Smooth muscle cell (in vitro differentiated cells): ENCODE measurements around the gene C19orf25. TPM values are rescaled to one million over a fixed set of nuclear protein-coding genes. Genes with fewer than 3 reads are reported as not detected.
"Not testable (repeated sequence)": the region's sequence is repeated elsewhere in the genome, so short reads cannot be mapped to it uniquely, and the experiment has no call there.

Experiments
- DNase-seq: peaks from one replicate; lab custom pipeline; 2025; ENCODE audit not compliant: unreplicated experiment; lab: John Stamatoyannopoulos, UW
- H2AFZ ChIP-seq: fragments of 200-600 bp; sonication (generic); 2 replicates; pipeline ENCODE4 v1.6.0; 2016; ENCODE audit warnings: antibody characterized with exemption, low read depth, mild to moderate bottlenecking
- H3F3A ChIP-seq: fragments of 200-600 bp; sonication (generic); 2 replicates; pipeline ENCODE4 v1.6.0; 2017; ENCODE audit warnings: antibody characterized with exemption, low read depth
- H3K27ac ChIP-seq: fragments of 200-600 bp; sonication (generic); 2 replicates; pipeline ENCODE4 v1.5.1; 2016; ENCODE audit warnings: low read depth, mild to moderate bottlenecking
- H3K27me3 ChIP-seq: fragments of 200-600 bp; sonication (generic); 2 replicates; pipeline ENCODE4 v1.6.1; 2016; ENCODE audit warnings: low read depth, mild to moderate bottlenecking
- H3K36me3 ChIP-seq: fragments of 200-600 bp; sonication (generic); 2 replicates; pipeline ENCODE4 v1.5.1; 2016; ENCODE audit warnings: low read depth
- H3K4me1 ChIP-seq: fragments of 200-600 bp; sonication (generic); 2 replicates; pipeline ENCODE4 v1.5.1; 2016; ENCODE audit warnings: low read depth
- H3K4me2 ChIP-seq: fragments of 200-600 bp; sonication (generic); 2 replicates; pipeline ENCODE4 v1.6.0; 2016; ENCODE audit warnings: mild to moderate bottlenecking
- H3K4me3 ChIP-seq: fragments of 200-600 bp; sonication (generic); 2 replicates; pipeline ENCODE4 v1.5.1; 2016; ENCODE audit warnings: mild to moderate bottlenecking
- H3K79me2 ChIP-seq: fragments of 200-600 bp; sonication (generic); 2 replicates; pipeline ENCODE4 v1.6.0; 2016; ENCODE audit warnings: low read depth, mild to moderate bottlenecking
- H3K9ac ChIP-seq: fragments of 200-600 bp; sonication (generic); 2 replicates; pipeline ENCODE4 v1.6.0; 2016; ENCODE audit warnings: low read depth
- H3K9me3 ChIP-seq: fragments of 200-600 bp; sonication (generic); replicated peaks from 2 replicates; pipeline ENCODE4 v1.5.1; 2016; ENCODE audit warnings: low read depth
- H4K20me1 ChIP-seq: fragments of 200-600 bp; sonication (generic); 2 replicates; pipeline ENCODE4 v1.6.0; 2016; ENCODE audit warnings: low read depth
- CTCF ChIP-seq: fragments of 200-600 bp; sonication (generic); IDR thresholded peaks from 2 replicates; pipeline ENCODE4 v1.5.1; 2017; ENCODE audit warnings: borderline replicate concordance, mild to moderate bottlenecking, antibody characterized with exemption; ENCODE audit not compliant: insufficient read depth, poor library complexity, severe bottlenecking
- WGBS: methylation state at CpG from one replicate; pipeline ENCODE4 v1.1.7; 2016; ENCODE audit warnings: low lambda C conversion rate; 5-methylcytosine and 5-hydroxymethylcytosine counted together
- polyA plus RNA-seq: library from polyadenylated mRNA; unstranded; fragments of >200 nt; fragmentation: Nextera tagmentation; extraction: Ambion mirVana; gene quantifications from 2 replicates; pipeline ENCODE4 v1.2.1, GENCODE V29; 2016
- total RNA-seq: library from RNA; depleted of rRNA; stranded (reverse); fragments of >200 nt; gene quantifications from 2 replicates; pipeline ENCODE4 v1.2.3, GENCODE V29; 2014

The C19orf25 gene
- total and polyA plus RNA-seq, 2 experiments from 2014 or later: 15.2 to 27.9 TPM

- H3K9ac ChIP-seq: no peak overlapping the region
- H3K27me3 ChIP-seq: peaks cover 36% of the 10 kb centered on the region
- H3K36me3 ChIP-seq: no peaks in the 10 kb centered on the region
- no peak for DNase-seq
- no peak overlapping the region for H3K4me3 ChIP-seq
- H3K4me2 ChIP-seq: no peak overlapping the region
- 87% methylated on average over 14 of the region's 14 CpGs for WGBS
- TF ChIP-seq CTCF: no peak
- no peak overlapping the region for H2AFZ ChIP-seq
- H3F3A ChIP-seq: no peaks in the 10 kb centered on the region
- H3K79me2 ChIP-seq: no peaks in the 10 kb centered on the region
- H4K20me1 ChIP-seq: no peaks in the 10 kb centered on the region
- no peaks in the 10 kb centered on the region for H3K9me3 ChIP-seq
- no peaks in the 10 kb centered on the region for H3K4me1 ChIP-seq
- H3K27ac ChIP-seq: no peak overlapping the region
These were observed 42.6 kb upstream of the C19orf25 start for GRCh38 chr19:1521636-1522035.

DNA sequence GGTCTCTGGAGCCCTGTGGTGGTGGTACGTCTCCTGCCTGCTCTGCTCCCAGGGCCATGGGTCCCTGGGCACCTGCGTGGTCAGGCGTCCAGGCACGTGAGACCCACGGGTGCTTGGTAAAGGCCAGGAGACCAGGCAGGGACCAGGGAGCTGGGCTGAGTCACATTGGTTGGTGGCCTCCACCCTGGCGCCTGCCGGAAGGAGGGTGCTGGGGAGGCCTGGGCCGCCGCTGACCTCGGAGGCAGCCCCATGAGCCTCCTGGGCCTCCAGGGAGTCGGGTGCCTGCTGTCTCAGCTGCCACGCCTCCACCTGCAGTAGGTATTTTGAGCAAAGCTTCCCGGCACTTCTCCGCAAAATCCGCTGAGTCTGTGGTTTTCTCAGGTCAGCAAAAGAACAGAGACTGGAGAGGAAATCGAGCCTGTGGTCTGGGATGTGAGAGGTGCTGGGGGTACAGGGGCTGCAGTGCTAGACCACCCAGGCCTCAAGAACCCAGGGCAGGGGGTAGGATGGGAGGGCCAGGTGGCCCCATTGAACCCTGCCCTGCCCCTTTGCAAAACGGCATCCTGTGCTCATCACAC is 41.3 kb upstream of the C19orf25 start:
- DNase-seq: no peak
- Histone ChIP-seq H3K4me1 (no peaks in the 10 kb centered on the region), H3K27ac (no peak overlapping the region), H3K4me2 (no peak overlapping the region), H3K9me3 (no peaks in the 10 kb centered on the region), H3F3A (no peaks in the 10 kb centered on the region), H3K79me2 (no peaks in the 10 kb centered on the region), H3K27me3 (peaks cover 28% of the 10 kb centered on the region), H4K20me1 (no peaks in the 10 kb centered on the region), H3K4me3 (no peak overlapping the region), H2AFZ (no peak overlapping the region), H3K9ac (no peak overlapping the region), H3K36me3 (no peaks in the 10 kb centered on the region)
- 91% methylated on average over 17 of the region's 17 CpGs for WGBS
- TF ChIP-seq CTCF: no peak

- not testable (repeated sequence) for H3K79me2 ChIP-seq, H3K4me1 ChIP-seq, H2AFZ ChIP-seq, H3K4me2 ChIP-seq, H3K27ac ChIP-seq, H3K9me3 ChIP-seq, H3K4me3 ChIP-seq, DNase-seq, H3K36me3 ChIP-seq, H4K20me1 ChIP-seq, H3K9ac ChIP-seq, H3F3A ChIP-seq
- WGBS: 92% methylated on average over 8 of the region's 8 CpGs
- peaks cover 23% of the 10 kb centered on the region for H3K27me3 ChIP-seq
These were observed 40.8 kb upstream of the C19orf25 start for GRCh38 chr19:1519802-1520201.

DNA sequence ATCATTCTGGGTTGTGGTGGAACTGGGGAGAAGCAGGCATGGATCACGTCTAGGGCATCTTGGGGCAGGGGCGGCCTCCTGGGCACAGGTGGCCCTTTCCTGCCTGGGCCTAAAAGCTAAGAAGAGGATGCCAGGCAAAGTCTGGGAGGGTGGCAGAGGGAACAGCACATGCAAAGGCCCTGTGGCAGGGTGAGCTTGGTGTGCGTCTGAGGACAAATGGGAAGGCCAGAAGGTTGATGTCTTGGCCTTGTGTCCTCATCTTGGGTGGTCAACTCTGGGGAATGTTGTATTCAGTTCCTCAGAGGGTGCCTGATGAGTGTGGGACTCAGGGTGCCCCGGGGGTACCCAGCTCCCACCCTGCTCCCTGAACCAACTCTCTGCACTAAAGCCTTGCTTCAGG is 39.5 kb upstream of the C19orf25 start:
- Histone ChIP-seq H3K9me3 (no peaks in the 10 kb centered on the region), H3K79me2 (no peaks in the 10 kb centered on the region), H3K36me3 (no peaks in the 10 kb centered on the region), H3F3A (no peaks in the 10 kb centered on the region), H4K20me1 (no peaks in the 10 kb centered on the region), H3K27ac (no peak overlapping the region), H3K4me1 (no peaks in the 10 kb centered on the region), H3K27me3 (peaks cover 11% of the 10 kb centered on the region), H3K4me3 (no peak overlapping the region), H3K9ac (no peak overlapping the region), H3K4me2 (no peak overlapping the region), H2AFZ (no peak overlapping the region)
- TF ChIP-seq CTCF: no peak
- WGBS: 86% methylated on average over 4 of the region's 4 CpGs
- DNase-seq: no peak
